Endothelial cell of umbilical vein (primary cell): ENCODE measurements around the gene TH. TPM values are rescaled to one million over a fixed set of nuclear protein-coding genes. Genes with fewer than 3 reads are reported as not detected.

Source experiments
- BruUV-seq: library from RNA; stranded (reverse); fragments of 400-500 nt; replicated peaks from 2 replicates; lab custom pipeline; 2021; lab: Mats Ljungman, UMichigan
- CTCF ChIA-PET: fragments of 300-600, 350-600 bp; sonication (Branson Sonifier 250); formaldehyde crosslinking; loops from one replicate; lab custom pipeline; 2021; ENCODE audit warnings: antibody characterized with exemption, inconsistent platforms; lab: Charles Lee
- POLR2A ChIA-PET: fragments of 300-600, 350-600 bp; sonication (Branson Sonifier 250); formaldehyde crosslinking; loops from one replicate; lab custom pipeline; 2021; ENCODE audit warnings: antibody characterized with exemption, inconsistent platforms; lab: Charles Lee
- DNase-seq: peaks from one replicate; pipeline ENCODE4 v3.0.0-alpha.2; 2011; ENCODE audit warnings: low read depth, low spot score
- FAIRE-seq: peaks from 2 replicates; lab custom pipeline; 2011; peaks lifted over from hg19 to GRCh38; lab: Jason Lieb, UNC
- H2AFZ ChIP-seq: 2 replicates; pipeline ENCODE4 v1.6.0; 2012; ENCODE audit warnings: low read depth, low read length, control low read depth, inconsistent platforms
- H3K27ac ChIP-seq: 2 replicates; pipeline ENCODE4 v1.5.1; 2011; ENCODE audit warnings: low read depth, mild to moderate bottlenecking, control low read depth, low read length, moderate library complexity; ENCODE audit not compliant: insufficient read depth
- H3K27me3 ChIP-seq, 2 experiments: 2 replicates each; pipeline versions ENCODE4 v1.6.0 to v1.6.1; 2011; ENCODE audit warnings: low read length in 2 of 2, mixed read lengths in 1 of 2; ENCODE audit not compliant: control insufficient read depth in 2 of 2, insufficient read depth in 2 of 2
- H3K36me3 ChIP-seq, 2 experiments: 2 replicates in 1 of 2; 3 replicates in 1 of 2; pipeline ENCODE4 v1.5.1; 2011; ENCODE audit warnings: low read length in 2 of 2, mild to moderate bottlenecking in 1 of 2, moderate library complexity in 1 of 2; ENCODE audit not compliant: control insufficient read depth in 2 of 2, insufficient read depth in 2 of 2; ENCODE audit errors: extremely low read depth in 1 of 2
- H3K4me1 ChIP-seq: 3 replicates; pipeline ENCODE4 v1.5.1; 2011; ENCODE audit warnings: mild to moderate bottlenecking, low read length; ENCODE audit not compliant: control insufficient read depth, insufficient read depth; ENCODE audit errors: extremely low read depth
- H3K4me2 ChIP-seq: 2 replicates; pipeline ENCODE4 v1.6.1; 2011; ENCODE audit warnings: low read length, control low read depth, mixed read lengths; ENCODE audit not compliant: insufficient read depth
- H3K4me3 ChIP-seq, 3 experiments: fragments of 200-600 bp in 1 of 3; sonication (generic), shearing (Covaris generic) in 1 of 3; replicated peaks in 1 of 3; 2 replicates each; pipeline ENCODE4 v1.5.1; 2011 to 2016; ENCODE audit warnings: control low read depth in 3 of 3, low read length in 3 of 3, mild to moderate bottlenecking in 2 of 3, inconsistent platforms in 1 of 3, low read depth in 1 of 3, moderate library complexity in 1 of 3; ENCODE audit not compliant: insufficient read depth in 1 of 3
- H3K79me2 ChIP-seq: 2 replicates; pipeline ENCODE4 v1.6.0; 2012; ENCODE audit warnings: low read length, inconsistent platforms; ENCODE audit not compliant: control insufficient read depth, insufficient read depth
- H3K9ac ChIP-seq: replicated peaks from 2 replicates; pipeline ENCODE3; 2011; ENCODE audit warnings: low read length, control low read depth; ENCODE audit not compliant: insufficient read depth; ENCODE audit errors: extremely low read depth
- H3K9me1 ChIP-seq: replicated peaks from 3 replicates; pipeline ENCODE4 v1.6.0; 2011; ENCODE audit warnings: mild to moderate bottlenecking, low read length; ENCODE audit not compliant: control insufficient read depth, insufficient read depth; ENCODE audit errors: extremely low read depth
- H3K9me3 ChIP-seq: replicated peaks from 2 replicates; pipeline ENCODE4 v1.5.1; 2012; ENCODE audit warnings: low read length, inconsistent platforms; ENCODE audit not compliant: control insufficient read depth, insufficient read depth
- H4K20me1 ChIP-seq: replicated peaks from 2 replicates; pipeline ENCODE3; 2011; ENCODE audit warnings: mild to moderate bottlenecking, low read length; ENCODE audit not compliant: control insufficient read depth, insufficient read depth; ENCODE audit errors: extremely low read depth
- EZH2 ChIP-seq: IDR thresholded peaks from 2 replicates; pipeline ENCODE4 v1.6.1; 2012; ENCODE audit warnings: borderline replicate concordance, low read depth, mild to moderate bottlenecking, moderate library complexity, low read length, inconsistent platforms; ENCODE audit not compliant: severe bottlenecking
- JUN ChIP-seq: IDR thresholded peaks from 2 replicates; pipeline ENCODE4 v1.6.1; 2011; ENCODE audit warnings: borderline replicate concordance, low read depth; ENCODE audit not compliant: insufficient read length, insufficient read depth
- MYC ChIP-seq: IDR thresholded peaks from one replicate; pipeline ENCODE4 v1.6.1; 2011; ENCODE audit warnings: mild to moderate bottlenecking, low read depth, low read length
- POLR2AphosphoS5 ChIP-seq: IDR thresholded peaks from 2 replicates; pipeline ENCODE4 v1.6.1; 2012; ENCODE audit warnings: low read depth, mild to moderate bottlenecking, control low read depth, low read length, moderate library complexity; ENCODE audit not compliant: insufficient read depth
- dilution Hi-C: fragments of 300-500 bp; cut with MboI; formaldehyde crosslinking; loops from one replicate; pipeline ENCODE4 v1.15.0; 2019; ENCODE audit warnings: low sequenced_read_pairs; ENCODE audit not compliant: extremely low pct_ligation_motif_present
- intact Hi-C: fragments of 100-400 bp; cut with micrococcal nuclease; formaldehyde crosslinking; loops from one replicate; pipeline ENCODE4 v1.10.0; 2022
- polyA plus RNA-seq, 4 experiments: library from polyadenylated mRNA; depleted of rRNA in 3 of 4; stranded (reverse) in 3 of 4; unstranded in 1 of 4; fragments of >200 nt; gene quantifications; 2 replicates each; pipeline versions ENCODE4 v1.2.1 to v1.2.3, GENCODE V29; 2011 to 2012; ENCODE audit warnings: missing spikeins in 1 of 4
- total RNA-seq: library from RNA; stranded (reverse); gene quantifications from 2 replicates; pipeline ENCODE4 v1.2.3, GENCODE V29; 2021

Gene TH
- total and polyA plus RNA-seq, 2 donors (not counting 3 experiments of a cell fraction or from before 2014, with no cell fraction given) = not detected

DNA sequence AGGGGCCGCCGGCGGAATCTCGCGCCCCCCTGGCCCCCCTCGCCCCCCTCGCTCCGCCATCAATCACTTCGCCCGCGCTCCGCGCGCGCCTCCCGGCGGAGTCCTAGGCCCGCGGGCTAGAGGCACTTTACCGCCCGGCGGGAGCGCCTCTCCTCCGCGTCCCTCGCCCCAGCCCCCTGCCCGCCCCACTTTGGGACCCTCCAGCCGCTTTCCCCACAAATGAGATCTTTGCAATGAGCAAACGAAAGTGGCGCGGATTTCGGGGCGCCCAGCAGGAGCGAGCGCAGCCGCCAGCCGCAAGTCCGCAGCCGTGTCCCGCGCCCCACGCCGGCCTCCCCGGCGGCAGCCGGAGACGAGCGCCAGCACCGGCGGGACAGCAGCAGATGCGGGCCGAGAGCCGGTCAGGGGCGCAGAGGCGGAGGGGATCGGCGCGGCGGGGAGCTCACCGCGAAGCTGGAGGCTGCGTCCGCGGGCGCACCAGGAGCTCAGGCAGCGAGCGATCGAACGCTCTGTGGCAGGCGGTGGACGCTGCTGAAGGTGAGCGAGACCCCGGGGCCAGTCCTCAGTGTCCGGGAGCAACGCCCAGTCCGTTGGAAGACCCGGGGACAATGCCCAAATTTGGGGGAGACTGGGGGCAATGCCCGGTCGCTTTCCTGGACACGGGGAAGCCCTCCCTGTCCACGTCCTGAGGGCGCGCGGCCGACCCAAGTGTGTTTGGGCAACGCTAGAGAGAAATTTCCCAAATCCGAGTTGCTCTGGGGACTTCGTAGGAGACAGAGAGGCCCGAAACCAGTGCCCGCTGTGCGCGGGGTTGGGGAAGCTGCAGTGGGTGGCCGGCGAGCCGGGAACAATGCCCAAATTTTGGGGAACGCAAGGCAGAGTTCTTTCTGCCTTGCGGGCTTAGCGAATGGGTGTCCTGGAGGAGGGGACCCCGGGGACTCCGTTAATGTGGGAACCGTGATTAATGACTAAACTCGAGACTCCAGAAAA, 30.9 kb downstream of the TH start:
- Histone ChIP-seq H3K36me3 (no peaks in the 10 kb centered on the region), H4K20me1 (no peaks in the 10 kb centered on the region), H3K27me3 (peaks cover 42 to 70% of the 10 kb centered on the region in 2 experiments), H3K27ac (no peak overlapping the region), H3K9ac (no peak overlapping the region), H3K4me2 (no peak overlapping the region), H2AFZ (no peak overlapping the region), H3K9me1 (no peaks in the 10 kb centered on the region), H3K4me1 (peaks cover 3% of the 10 kb centered on the region), H3K4me3 (no peak overlapping the region), H3K9me3 (no peaks in the 10 kb centered on the region), H3K79me2 (no peaks in the 10 kb centered on the region)
- DNase-seq (no peak), FAIRE-seq (no peak)
- TF ChIP-seq POLR2AphosphoS5 (no peak), EZH2 (peak; percentile 84)
- no TSS peak for BruUV-seq
- POLR2A ChIA-PET = no interaction called here
- dilution Hi-C loops (no loop called here), intact Hi-C loops (no loop called here)
- CTCF ChIA-PET = interaction anchor here (0.9 to 5.9 kb wide), 7 partner anchors 11 to 258 kb away, joined by 3 to 64 read pairs (median 4); no protein-coding TSS in a partner anchor

DNA sequence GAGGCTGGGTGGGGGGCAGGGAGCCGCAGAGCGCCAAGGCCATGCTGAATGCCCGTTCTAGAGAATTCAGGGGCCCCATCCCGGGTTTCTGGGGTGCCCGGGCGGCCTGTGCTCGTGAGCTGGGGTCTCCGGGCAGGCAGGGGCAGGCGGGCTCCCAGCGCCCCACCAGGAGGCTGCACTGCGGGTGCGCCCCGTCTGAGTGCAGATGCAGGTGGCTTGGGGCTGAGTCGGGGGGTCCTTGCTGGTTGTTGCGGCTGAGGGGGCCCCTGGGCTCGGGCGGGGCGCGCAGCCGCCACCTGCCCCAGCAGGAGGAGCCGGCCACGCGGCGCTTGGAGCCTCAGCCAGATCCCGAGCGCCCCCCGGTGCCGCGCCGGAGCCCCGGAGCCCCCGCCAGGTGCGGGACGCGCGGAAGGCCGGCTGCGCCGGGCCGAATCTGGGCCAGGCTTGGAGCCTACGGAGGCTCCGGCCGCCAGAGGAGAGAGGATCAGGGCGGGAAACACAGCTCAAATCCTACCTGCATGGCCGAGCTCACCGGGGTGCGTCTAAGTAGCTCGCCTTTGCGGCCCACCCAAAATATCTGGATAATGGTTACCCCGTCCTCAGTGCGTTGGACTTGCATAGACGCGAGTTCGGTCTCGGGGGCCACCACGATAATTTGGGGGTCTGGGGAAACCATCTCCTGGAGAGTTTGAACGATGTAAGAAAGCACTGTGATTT, 31.8 kb downstream of the TH start:
- no peaks in the 10 kb centered on the region for H4K20me1 ChIP-seq
- H3K4me2 ChIP-seq = no peak overlapping the region
- TF ChIP-seq EZH2 (peak; percentile 95), JUN (no peak), MYC (no peak)
- no peak overlapping the region for H3K27ac ChIP-seq
- no TSS peak for BruUV-seq
- H3K27me3 ChIP-seq = peaks cover 33 to 61% of the 10 kb centered on the region in 2 experiments
- no peak overlapping the region for H2AFZ ChIP-seq
- no peak for FAIRE-seq
- no peaks in the 10 kb centered on the region for H3K9me3 ChIP-seq
- H3K4me1 ChIP-seq = peaks cover 3% of the 10 kb centered on the region
- no peak overlapping the region for H3K9ac ChIP-seq
- no peak overlapping the region for H3K4me3 ChIP-seq
- CTCF ChIA-PET = interaction anchor here (1.1 to 5.9 kb wide), 5 partner anchors 12 to 257 kb away, joined by 3 to 64 read pairs (median 4); no protein-coding TSS in a partner anchor
- intact Hi-C loops = loop anchor here (1.0 kb wide), 1 partner anchor 62 kb away; no protein-coding TSS in a partner anchor
- no peaks in the 10 kb centered on the region for H3K36me3 ChIP-seq
- dilution Hi-C loops = no loop called here
- H3K9me1 ChIP-seq = no peaks in the 10 kb centered on the region
- DNase-seq = no peak
- no peaks in the 10 kb centered on the region for H3K79me2 ChIP-seq
- POLR2A ChIA-PET = no interaction called here
